ENCODE data around the gene NTN5.
"Not testable (repeated sequence)": the region's sequence is repeated elsewhere in the genome, so short reads cannot be mapped to it uniquely, and the experiment has no call there.

The NTN5 gene

DNA sequence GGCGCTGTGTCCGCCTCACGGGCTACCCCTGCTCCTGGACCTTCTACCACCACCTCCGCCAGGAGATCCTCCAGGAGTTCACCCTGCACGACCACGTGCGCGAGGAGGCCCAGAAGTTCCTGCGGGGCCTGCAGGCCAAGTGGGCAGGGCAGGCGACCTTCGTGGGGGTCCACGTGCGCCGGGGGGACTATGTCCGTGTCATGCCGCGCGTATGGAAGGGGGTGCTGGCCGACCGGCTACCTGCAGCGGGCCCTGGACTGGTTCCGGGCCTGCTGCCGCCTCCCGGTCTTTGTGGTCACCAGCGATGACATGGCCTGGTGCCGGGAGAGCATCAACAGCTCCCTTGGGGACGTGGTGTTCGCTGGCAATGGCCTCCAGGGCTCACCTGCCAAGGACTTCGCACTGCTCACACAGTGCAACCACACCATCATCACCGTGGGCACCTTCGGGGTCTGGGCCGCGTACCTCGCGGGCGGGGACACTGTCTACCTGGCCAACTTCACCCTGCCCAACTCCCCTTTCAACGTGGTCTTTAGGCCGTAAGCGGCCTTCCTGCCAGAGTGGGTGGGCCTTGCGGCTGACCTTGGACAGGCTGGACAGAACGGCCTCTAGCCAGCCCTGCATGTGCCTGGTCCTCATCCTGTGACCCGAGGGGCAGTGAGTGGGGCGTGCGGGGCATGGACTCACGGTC, 7.8 kb upstream of the NTN5 start:
- H3K9me2 ChIP-seq (replicated peaks; ENCODE audit: control insufficient read depth, low read length), result no peaks in the 10 kb centered on the region
- peaks cover 1% of the 10 kb centered on the region for H3K4me1 ChIP-seq (ENCODE audit: control insufficient read depth, low read length)
- no peaks in the 10 kb centered on the region; the same call in 1 of the 2 replicates for H3K27me3 ChIP-seq (ENCODE audit: control insufficient read depth, low read length)
- H3K9me3 ChIP-seq (ENCODE audit: control insufficient read depth, insufficient read depth, low read length), result no peaks in the 10 kb centered on the region
- H3K79me2 ChIP-seq (ENCODE audit: control insufficient read depth, low read length), result no peaks in the 10 kb centered on the region
- H3K4me3 ChIP-seq (ENCODE audit: low read length), result no peak overlapping the region
- no peaks in the 10 kb centered on the region for H3F3A ChIP-seq (ENCODE audit: control insufficient read depth, insufficient read depth)
- no peak overlapping the region for H3K27ac ChIP-seq (ENCODE audit: low read depth, low read length)
- TF ChIP-seq EZH2phosphoT487 (IDR thresholded peaks at IDR 0.05; ENCODE audit: borderline replicate concordance, low read length), result no peak
- TF ChIP-seq, protein P1, sequence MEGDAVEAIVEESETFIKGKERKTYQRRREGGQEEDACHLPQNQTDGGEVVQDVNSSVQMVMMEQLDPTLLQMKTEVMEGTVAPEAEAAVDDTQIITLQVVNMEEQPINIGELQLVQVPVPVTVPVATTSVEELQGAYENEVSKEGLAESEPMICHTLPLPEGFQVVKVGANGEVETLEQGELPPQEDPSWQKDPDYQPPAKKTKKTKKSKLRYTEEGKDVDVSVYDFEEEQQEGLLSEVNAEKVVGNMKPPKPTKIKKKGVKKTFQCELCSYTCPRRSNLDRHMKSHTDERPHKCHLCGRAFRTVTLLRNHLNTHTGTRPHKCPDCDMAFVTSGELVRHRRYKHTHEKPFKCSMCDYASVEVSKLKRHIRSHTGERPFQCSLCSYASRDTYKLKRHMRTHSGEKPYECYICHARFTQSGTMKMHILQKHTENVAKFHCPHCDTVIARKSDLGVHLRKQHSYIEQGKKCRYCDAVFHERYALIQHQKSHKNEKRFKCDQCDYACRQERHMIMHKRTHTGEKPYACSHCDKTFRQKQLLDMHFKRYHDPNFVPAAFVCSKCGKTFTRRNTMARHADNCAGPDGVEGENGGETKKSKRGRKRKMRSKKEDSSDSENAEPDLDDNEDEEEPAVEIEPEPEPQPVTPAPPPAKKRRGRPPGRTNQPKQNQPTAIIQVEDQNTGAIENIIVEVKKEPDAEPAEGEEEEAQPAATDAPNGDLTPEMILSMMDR (IDR thresholded peaks at IDR 0.05; ENCODE audit: low read depth, low read length, poor library complexity, severe bottlenecking), result no peak
- H3K4me2 ChIP-seq (ENCODE audit: low read length), result no peak overlapping the region
- H3K36me3 ChIP-seq (ENCODE audit: control insufficient read depth, low read length), result no peaks in the 10 kb centered on the region
- H4K20me1 ChIP-seq (ENCODE audit: control insufficient read depth, insufficient read depth, low read depth, low read length), result no peaks in the 10 kb centered on the region

DNA sequence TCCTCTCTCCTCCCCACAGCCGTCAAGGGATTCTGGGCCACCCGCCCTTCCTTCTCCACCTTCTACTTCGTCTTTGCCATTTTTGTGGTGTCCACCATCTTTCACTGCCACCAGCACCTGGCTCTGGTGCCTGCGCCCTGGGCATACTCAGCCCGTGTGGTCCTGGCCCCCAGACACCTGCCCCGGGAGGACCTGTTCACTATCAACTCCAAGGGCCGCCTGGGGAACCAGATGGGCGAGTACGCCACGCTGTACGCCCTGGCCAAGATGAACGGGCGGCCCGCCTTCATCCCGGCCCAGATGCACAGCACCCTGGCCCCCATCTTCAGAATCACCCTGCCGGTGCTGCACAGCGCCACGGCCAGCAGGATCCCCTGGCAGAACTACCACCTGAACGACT, 7.2 kb upstream of the NTN5 start:
- H3K4me1 ChIP-seq (ENCODE audit: control insufficient read depth, low read length); H3K27ac ChIP-seq (ENCODE audit: low read depth, low read length); H3K9me3 ChIP-seq (ENCODE audit: control insufficient read depth, insufficient read depth, low read length); H4K20me1 ChIP-seq (ENCODE audit: control insufficient read depth, insufficient read depth, low read depth, low read length); H3K79me2 ChIP-seq (ENCODE audit: control insufficient read depth, low read length); H3K4me2 ChIP-seq (ENCODE audit: low read length); H3F3A ChIP-seq (ENCODE audit: control insufficient read depth, insufficient read depth); H3K36me3 ChIP-seq (ENCODE audit: control insufficient read depth, low read length); H3K27me3 ChIP-seq (ENCODE audit: control insufficient read depth, low read length); H3K9me2 ChIP-seq (replicated peaks; ENCODE audit: control insufficient read depth, low read length); H3K4me3 ChIP-seq (ENCODE audit: low read length): not testable (repeated sequence)

DNA sequence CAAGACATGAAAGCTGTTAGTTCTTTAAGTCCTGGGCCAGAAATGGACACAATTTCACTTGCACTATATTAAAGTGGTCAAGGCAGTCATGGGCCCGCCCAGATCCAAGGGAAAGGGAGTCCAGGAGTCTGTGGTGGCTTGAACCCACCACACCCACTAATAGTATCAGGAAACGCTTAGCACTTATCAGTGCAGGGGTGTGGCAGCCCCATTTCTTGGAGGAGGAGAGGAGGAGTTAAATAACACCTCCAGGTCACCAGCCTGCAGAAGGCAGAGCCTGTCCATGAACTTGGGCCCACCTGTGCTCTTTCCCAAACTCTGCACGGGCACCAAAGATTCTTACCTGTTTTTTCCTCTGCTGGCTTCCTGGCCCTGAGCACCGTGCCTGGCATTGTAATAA, 5.4 kb upstream of the NTN5 start:
- H3K79me2 ChIP-seq (ENCODE audit: control insufficient read depth, low read length), result no peaks in the 10 kb centered on the region
- H4K20me1 ChIP-seq (ENCODE audit: control insufficient read depth, insufficient read depth, low read depth, low read length), result no peaks in the 10 kb centered on the region
- H3F3A ChIP-seq (ENCODE audit: control insufficient read depth, insufficient read depth), result no peaks in the 10 kb centered on the region
- H3K27me3 ChIP-seq (ENCODE audit: control insufficient read depth, low read length), result no peaks in the 10 kb centered on the region
- no peak for TF ChIP-seq EZH2phosphoT487 (IDR thresholded peaks at IDR 0.05; ENCODE audit: borderline replicate concordance, low read length)
- TF ChIP-seq, protein P1 (IDR thresholded peaks at IDR 0.05; ENCODE audit: low read depth, low read length, poor library complexity, severe bottlenecking), result no peak
- H3K9me3 ChIP-seq (ENCODE audit: control insufficient read depth, insufficient read depth, low read length), result no peaks in the 10 kb centered on the region
- no peak overlapping the region for H3K4me3 ChIP-seq (ENCODE audit: low read length)
- no peak overlapping the region for H3K4me2 ChIP-seq (ENCODE audit: low read length)
- no peaks in the 10 kb centered on the region for H3K36me3 ChIP-seq (ENCODE audit: control insufficient read depth, low read length)
- H3K4me1 ChIP-seq (ENCODE audit: control insufficient read depth, low read length), result peaks cover 9% of the 10 kb centered on the region
- H3K9me2 ChIP-seq (replicated peaks; ENCODE audit: control insufficient read depth, low read length), result no peaks in the 10 kb centered on the region
- no peak overlapping the region for H3K27ac ChIP-seq (ENCODE audit: low read depth, low read length)

DNA sequence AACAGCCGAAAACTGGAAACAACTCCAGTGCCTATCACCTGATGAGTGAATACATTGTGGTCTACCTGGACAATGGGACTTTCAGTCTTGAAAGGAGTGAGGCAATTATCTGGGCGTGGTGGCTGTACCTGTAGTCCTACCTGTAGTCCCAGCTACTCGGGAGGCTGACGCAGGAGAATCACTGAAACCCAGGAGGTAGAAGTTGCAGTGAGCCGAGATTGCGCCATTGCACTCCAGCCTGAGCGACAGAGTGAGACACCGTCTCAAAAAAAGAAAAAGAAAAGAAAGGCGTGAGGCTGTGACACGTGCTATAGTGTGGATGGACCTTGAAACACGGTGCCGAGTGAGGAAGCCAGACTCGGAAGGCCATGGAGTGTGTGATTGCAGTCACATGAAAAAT, 4.1 kb upstream of the NTN5 start:
- no peak overlapping the region for H3K4me2 ChIP-seq (ENCODE audit: low read length)
- H3K4me3 ChIP-seq (ENCODE audit: low read length), result no peak overlapping the region
- no peak overlapping the region for H3K27ac ChIP-seq (ENCODE audit: low read depth, low read length)
- no peaks in the 10 kb centered on the region for H4K20me1 ChIP-seq (ENCODE audit: control insufficient read depth, insufficient read depth, low read depth, low read length)
- H3K36me3 ChIP-seq (ENCODE audit: control insufficient read depth, low read length), result no peaks in the 10 kb centered on the region
- peaks cover 9% of the 10 kb centered on the region for H3K4me1 ChIP-seq (ENCODE audit: control insufficient read depth, low read length)
- no peaks in the 10 kb centered on the region for H3K79me2 ChIP-seq (ENCODE audit: control insufficient read depth, low read length)
- H3F3A ChIP-seq (ENCODE audit: control insufficient read depth, insufficient read depth), result no peaks in the 10 kb centered on the region
- H3K9me2 ChIP-seq (replicated peaks; ENCODE audit: control insufficient read depth, low read length), result no peaks in the 10 kb centered on the region
- H3K27me3 ChIP-seq (ENCODE audit: control insufficient read depth, low read length), result no peaks in the 10 kb centered on the region
- no peaks in the 10 kb centered on the region for H3K9me3 ChIP-seq (ENCODE audit: control insufficient read depth, insufficient read depth, low read length)
- TF ChIP-seq, protein P1 (IDR thresholded peaks at IDR 0.05; ENCODE audit: low read depth, low read length, poor library complexity, severe bottlenecking), result no peak
- TF ChIP-seq EZH2phosphoT487 (IDR thresholded peaks at IDR 0.05; ENCODE audit: borderline replicate concordance, low read length), result no peak
